SK-N-SH treated with all-trans-retinoic acid at 6 μM for 48 hours (cell line): ENCODE results near the gene ARHGAP10.
A peak's percentile ranks its signal among the peaks of the same experiment; 100 is the strongest.

Source experiments
- ATAC-seq: fragments of 200-7000 bp; cut with Tn5 transposase; 3 replicates; pipeline ENCODE4 v1.9.1; 2020; ENCODE audit warnings: mild to moderate bottlenecking, moderate library complexity
- ARNTL ChIP-seq: fragments of 450-650 bp; formaldehyde crosslinking; IDR thresholded peaks from 2 replicates; pipeline ENCODE4 v1.5.0; 2020; ENCODE audit warnings: low read depth, mild to moderate bottlenecking, moderate library complexity, borderline replicate concordance
- CSRNP3 ChIP-seq: fragments of 250-450 bp; sonication (Bioruptor Pico); IDR thresholded peaks from 2 replicates; pipeline ENCODE4 v1.5.1; 2021; ENCODE audit warnings: mild to moderate bottlenecking, moderate library complexity
- ESRRG ChIP-seq: fragments of 250-450 bp; sonication (Bioruptor Pico); IDR thresholded peaks from 2 replicates; pipeline ENCODE4 v1.6.1; 2021; ENCODE audit warnings: mild to moderate bottlenecking
- ISL1 ChIP-seq: fragments of 250-450 bp; sonication (Bioruptor Pico); IDR thresholded peaks from 2 replicates; pipeline ENCODE4 v2.1.2; 2022; ENCODE audit warnings: mild to moderate bottlenecking, moderate library complexity
- OSR1 ChIP-seq: fragments of 250-450 bp; sonication (Bioruptor Pico); IDR thresholded peaks from 2 replicates; pipeline ENCODE4 v1.8.0; 2022; ENCODE audit warnings: moderate library complexity, mild to moderate bottlenecking, inconsistent platforms
- TOX ChIP-seq: fragments of 250-450 bp; sonication (Bioruptor Pico); IDR thresholded peaks from 2 replicates; pipeline ENCODE4 v1.8.0; 2021; ENCODE audit warnings: mild to moderate bottlenecking, moderate library complexity, borderline replicate concordance
- ZNF565 ChIP-seq: fragments of 450-650 bp; formaldehyde crosslinking; conservative IDR thresholded peaks from 2 replicates; pipeline ENCODE4 v1.5.0; 2020; ENCODE audit warnings: low read depth, mild to moderate bottlenecking, moderate library complexity
- ZNF70 ChIP-seq: fragments of 450-650 bp; formaldehyde crosslinking; IDR thresholded peaks from 2 replicates; pipeline ENCODE4 v1.5.0; 2020; ENCODE audit warnings: mild to moderate bottlenecking, moderate library complexity
- ZNF8 ChIP-seq: fragments of 450-650 bp; formaldehyde crosslinking; IDR thresholded peaks from 2 replicates; pipeline ENCODE4 v1.5.0; 2020; ENCODE audit warnings: mild to moderate bottlenecking, moderate library complexity
- TF ChIP-seq, protein P1 (sequence below): fragments of 250-450 bp; sonication (Bioruptor Pico); IDR thresholded peaks from 2 replicates; pipeline ENCODE4 v1.5.1; 2020; ENCODE audit warnings: low read depth, mild to moderate bottlenecking, moderate library complexity
- TF ChIP-seq, protein P2 (sequence below): fragments of 250-450 bp; sonication (Bioruptor Pico); IDR thresholded peaks from 2 replicates; pipeline ENCODE4 v1.8.0; 2021; ENCODE audit warnings: low read depth, mild to moderate bottlenecking, moderate library complexity, borderline replicate concordance
- TF ChIP-seq, protein P3 (sequence below): fragments of 250-450 bp; sonication (Bioruptor Pico); IDR thresholded peaks from 2 replicates; pipeline ENCODE4 v1.8.0; 2020; ENCODE audit warnings: mild to moderate bottlenecking, moderate library complexity, borderline replicate concordance

ARHGAP10 gene

GRCh38 chr4:147985376-147985775, 253.5 kb downstream of the ARHGAP10 start (continued):
- TF ChIP-seq, protein P1, sequence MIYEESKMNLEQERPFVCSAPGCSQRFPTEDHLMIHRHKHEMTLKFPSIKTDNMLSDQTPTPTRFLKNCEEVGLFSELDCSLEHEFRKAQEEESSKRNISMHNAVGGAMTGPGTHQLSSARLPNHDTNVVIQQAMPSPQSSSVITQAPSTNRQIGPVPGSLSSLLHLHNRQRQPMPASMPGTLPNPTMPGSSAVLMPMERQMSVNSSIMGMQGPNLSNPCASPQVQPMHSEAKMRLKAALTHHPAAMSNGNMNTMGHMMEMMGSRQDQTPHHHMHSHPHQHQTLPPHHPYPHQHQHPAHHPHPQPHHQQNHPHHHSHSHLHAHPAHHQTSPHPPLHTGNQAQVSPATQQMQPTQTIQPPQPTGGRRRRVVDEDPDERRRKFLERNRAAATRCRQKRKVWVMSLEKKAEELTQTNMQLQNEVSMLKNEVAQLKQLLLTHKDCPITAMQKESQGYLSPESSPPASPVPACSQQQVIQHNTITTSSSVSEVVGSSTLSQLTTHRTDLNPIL (CRISPR knock-in tag): no peak
- TF ChIP-seq, all 23 proteins: peak for 0

DNA sequence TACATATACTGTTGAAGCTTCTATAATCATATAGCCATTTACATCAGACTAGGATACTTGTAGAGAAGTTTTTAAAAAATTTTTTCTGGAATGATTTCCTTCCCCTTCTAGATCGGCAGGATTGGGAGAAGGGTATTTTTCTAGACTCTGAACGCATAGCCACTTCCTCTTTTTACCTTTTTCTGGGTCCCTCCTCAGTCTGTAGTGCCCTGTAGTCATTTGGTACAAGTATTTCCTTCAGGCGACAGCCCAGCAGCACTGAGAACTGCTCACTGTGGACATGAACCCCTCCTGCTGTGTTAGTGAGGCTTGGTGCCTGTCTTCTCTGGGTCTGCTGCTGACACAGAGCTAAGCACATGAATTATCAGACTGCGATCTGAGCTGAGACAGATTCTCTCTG, 255.4 kb downstream of the ARHGAP10 start:
- TF ChIP-seq ZNF70: no peak
- TF ChIP-seq CSRNP3 (CRISPR knock-in tag): no peak
- TF ChIP-seq ZNF565: no peak
- no peak for TF ChIP-seq ZNF8 (CRISPR knock-in tag)
- ATAC-seq: no peak

GRCh38 chr4:147991543-147992283, 259.8 kb downstream of the ARHGAP10 start:
- no peak for TF ChIP-seq ZNF8 (CRISPR knock-in tag)
- TF ChIP-seq OSR1 (CRISPR knock-in tag): no peak
- TF ChIP-seq ARNTL (CRISPR knock-in tag): no peak
- TF ChIP-seq, protein P2, sequence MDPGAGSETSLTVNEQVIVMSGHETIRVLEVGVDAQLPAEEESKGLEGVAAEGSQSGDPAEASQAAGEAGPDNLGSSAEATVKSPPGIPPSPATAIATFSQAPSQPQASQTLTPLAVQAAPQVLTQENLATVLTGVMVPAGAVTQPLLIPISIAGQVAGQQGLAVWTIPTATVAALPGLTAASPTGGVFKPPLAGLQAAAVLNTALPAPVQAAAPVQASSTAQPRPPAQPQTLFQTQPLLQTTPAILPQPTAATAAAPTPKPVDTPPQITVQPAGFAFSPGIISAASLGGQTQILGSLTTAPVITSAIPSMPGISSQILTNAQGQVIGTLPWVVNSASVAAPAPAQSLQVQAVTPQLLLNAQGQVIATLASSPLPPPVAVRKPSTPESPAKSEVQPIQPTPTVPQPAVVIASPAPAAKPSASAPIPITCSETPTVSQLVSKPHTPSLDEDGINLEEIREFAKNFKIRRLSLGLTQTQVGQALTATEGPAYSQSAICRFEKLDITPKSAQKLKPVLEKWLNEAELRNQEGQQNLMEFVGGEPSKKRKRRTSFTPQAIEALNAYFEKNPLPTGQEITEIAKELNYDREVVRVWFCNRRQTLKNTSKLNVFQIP: no peak
- no peak for TF ChIP-seq ESRRG (CRISPR knock-in tag)
- no peak for TF ChIP-seq CSRNP3 (CRISPR knock-in tag)
- TF ChIP-seq, protein P3, sequence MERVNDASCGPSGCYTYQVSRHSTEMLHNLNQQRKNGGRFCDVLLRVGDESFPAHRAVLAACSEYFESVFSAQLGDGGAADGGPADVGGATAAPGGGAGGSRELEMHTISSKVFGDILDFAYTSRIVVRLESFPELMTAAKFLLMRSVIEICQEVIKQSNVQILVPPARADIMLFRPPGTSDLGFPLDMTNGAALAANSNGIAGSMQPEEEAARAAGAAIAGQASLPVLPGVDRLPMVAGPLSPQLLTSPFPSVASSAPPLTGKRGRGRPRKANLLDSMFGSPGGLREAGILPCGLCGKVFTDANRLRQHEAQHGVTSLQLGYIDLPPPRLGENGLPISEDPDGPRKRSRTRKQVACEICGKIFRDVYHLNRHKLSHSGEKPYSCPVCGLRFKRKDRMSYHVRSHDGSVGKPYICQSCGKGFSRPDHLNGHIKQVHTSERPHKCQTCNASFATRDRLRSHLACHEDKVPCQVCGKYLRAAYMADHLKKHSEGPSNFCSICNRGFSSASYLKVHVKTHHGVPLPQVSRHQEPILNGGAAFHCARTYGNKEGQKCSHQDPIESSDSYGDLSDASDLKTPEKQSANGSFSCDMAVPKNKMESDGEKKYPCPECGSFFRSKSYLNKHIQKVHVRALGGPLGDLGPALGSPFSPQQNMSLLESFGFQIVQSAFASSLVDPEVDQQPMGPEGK (CRISPR knock-in tag): no peak
- ATAC-seq: no peak

DNA sequence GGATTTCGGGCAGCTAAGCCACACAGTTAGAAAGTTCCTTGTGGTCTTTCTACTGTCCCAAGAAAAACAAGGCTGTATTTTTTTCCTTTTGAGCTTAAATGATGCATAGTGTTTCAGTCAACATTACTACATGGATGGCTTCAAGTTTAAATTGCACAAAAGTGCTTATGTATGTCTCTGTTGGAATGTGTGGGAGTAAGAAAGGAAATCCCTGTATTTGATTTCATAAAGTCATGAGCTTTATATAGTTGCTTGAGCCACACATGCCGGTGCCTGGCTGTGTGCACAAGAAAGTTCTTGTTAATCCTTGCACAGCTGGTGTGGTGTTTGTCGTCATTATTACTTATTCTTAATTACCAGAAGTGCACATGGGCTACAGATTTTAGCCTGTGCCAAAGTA, 262.2 kb downstream of the ARHGAP10 start:
- TF ChIP-seq ZNF70 (no peak), TOX (CRISPR knock-in tag) (no peak), ISL1 (0 out of 2 replicates have a peak, but pooled peaks have one; percentile 32)
- TF ChIP-seq, protein P1 (CRISPR knock-in tag): no peak
- no peak for ATAC-seq

DNA sequence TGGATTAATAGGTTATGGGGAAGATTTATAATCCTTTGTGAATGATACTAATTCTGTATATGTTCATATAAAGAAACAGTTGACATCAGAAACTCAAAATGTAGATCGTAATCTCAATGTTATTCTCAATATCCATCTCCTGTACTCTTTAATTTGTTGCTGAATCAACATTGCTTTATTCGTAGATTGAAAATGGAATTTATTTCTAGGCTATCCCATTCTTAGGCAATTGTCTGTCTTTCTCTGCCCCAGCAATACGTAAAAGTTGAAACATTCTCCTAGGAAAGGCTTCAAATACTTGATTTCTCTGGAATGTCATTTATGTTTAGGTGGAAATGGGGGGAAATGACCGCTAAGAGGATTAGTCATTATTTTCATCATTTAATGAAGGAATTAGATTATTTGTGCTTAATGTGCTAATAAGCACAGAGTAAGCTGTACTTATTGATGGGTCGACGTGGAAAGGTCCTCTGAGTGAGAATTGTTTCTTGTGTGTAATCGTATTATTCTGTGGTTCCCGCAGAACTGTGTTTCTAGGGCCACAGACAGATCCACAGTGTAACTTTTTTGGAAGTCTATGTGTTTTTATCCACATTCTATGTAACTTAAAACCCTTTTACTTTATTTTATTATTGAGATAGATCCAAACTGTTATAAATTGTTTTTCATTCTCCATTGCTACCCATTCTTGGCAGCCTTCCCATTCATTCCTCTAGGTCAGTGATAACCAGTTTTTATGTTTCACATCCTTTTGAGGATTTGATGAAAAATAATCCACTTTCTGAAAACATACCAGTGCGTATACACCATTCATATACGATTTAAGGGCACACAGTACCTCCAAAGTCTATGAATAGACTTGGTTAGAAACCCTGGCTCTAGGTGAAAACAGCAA, 262.9 kb downstream of the ARHGAP10 start:
- no peak; the same call in 2 of the 3 replicates for ATAC-seq
- TF ChIP-seq, protein P3 (CRISPR knock-in tag): no peak
- no peak for TF ChIP-seq OSR1 (CRISPR knock-in tag)
- TF ChIP-seq, protein P2: no peak
